Cortex of kidney (tissue), 1 donor: ENCODE data around the gene SPNS2.

Experiments
- DNase-seq: peaks from one replicate; lab custom pipeline; 2025; lab: John Stamatoyannopoulos, UW

SPNS2 gene

DNA sequence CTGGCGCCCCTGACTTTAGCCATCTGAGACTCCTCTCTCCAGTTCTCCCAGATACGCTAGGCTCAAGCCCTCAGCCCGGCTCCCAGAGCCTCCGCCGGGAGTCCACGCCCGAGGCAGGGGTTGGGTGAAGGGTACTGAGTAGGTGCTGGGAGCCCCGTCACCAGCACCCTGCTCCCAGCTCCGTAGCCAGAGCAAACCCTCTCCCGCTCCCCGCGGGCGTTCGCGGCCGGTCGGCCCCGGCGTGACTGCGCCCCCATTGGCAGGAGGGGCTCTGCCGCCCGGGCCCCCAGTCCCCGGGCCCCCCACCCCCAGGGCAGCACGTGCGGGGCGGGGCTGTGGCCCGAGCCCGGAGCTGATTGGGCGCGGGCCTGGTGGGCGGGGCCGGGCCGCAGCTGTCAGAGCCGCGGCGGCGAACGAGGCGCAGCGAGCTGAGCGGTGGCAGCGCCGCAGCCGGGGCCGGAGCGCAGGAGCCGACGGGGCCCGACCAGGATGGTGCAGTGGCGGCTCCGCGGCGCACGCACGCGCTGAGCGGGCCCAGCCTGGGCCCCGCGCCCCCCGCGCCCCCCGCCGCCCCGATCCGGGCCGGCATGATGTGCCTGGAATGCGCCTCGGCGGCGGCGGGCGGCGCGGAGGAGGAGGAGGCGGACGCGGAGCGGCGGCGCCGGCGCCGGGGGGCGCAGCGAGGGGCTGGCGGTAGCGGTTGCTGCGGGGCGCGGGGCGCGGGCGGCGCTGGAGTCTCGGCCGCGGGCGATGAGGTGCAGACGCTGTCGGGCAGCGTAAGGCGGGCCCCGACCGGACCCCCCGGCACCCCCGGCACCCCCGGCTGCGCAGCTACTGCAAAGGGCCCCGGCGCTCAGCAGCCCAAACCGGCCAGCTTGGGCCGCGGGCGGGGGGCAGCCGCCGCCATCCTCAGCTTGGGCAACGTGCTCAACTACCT is at the start of gene SPNS2:
TSS of gene SPNS2 (plus strand) at position 421 of the 937 bp plus-strand sequence. CDS start at position 588, 167 bp downstream.
- DNase-seq = no peak

- no peak for DNase-seq
Measured at GRCh38 chr17:4449736-4450135, 48.9 kb upstream of the SPNS2 start.

DNA sequence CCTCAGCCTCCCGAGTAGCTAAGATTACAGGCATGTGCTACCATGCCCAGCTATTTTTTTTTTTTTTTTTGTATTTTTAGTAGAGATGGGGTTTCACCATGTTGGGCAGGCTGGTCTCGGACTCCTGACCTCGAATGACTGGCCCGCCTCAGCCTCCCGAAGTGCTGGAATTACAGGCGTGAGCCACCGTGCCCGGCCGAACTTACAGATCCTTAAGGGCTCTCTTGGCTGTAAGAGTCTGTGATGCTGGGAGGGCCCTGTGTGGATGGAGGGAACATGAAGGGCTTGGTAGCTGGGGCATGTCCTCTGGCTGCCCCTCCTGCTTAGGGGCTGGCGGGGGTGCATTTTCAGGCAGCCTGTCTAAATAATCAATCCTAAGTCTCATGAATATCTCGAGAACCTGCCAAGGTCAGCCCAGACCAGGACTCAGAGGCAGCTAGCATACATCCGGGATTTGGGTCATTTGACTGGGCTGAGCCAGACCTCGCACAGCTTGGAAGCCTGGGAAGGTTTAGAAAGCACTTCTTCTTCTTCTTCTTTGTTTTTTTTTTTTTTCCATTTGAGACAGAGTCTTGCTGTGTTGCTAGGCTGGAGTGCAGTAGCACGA is 47.9 kb upstream of the SPNS2 start:
- DNase-seq = no peak

DNA sequence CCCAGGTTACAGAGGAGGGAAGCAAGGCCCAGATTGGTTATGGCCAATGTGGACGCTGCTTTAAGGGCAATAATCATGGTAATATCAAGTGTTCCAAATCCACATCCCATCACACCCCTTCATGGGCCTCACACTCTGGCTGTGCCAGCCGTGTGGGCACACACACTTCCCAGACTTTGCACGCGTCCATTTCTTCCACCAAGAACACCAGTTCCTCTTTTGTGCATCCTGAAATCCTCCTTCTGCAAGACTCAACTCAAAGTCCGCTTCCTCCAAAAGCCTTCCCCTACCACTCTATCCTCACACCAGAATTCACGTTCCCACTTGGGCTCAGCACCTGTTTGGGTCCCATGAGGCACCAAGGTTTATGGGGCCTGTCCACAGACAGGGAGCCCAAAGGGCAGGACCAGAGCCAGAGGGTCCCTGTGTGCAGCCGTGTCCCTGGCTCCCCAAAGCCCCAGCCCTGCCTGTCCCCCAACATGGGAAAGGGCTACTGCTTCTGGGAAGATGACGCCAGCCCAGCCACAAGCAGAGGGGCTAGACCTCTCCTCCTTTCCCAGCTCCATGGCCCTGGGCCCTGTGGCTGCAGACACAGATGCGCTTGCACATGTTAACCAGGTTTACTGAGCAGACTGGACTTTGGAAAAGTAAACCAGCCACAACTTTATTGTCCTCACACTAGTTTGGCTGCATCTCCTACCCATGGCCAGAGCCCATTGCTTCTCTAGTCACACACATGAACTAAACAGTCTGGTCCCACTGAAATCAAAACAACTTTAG is 44.7 kb upstream of the SPNS2 start:
- DNase-seq = no peak

DNA sequence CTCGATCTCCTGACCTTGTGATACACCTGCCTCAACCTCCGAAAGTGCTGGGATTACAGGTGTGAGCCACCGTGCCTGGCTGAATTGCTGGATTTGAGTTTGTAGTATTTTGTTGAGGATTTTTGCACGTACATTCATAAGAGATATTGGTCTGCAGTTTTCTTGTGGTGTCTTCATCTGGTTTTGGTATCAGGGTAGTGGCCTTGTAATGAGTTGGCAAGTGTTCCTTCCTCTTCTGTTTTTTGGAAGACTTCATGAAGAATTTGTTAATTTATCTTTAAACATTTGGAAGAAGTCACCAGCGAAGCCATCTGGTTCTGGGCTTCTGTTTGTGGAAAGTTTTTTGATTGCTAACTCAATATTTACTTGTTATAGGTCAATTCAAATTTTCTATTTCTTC is 38.0 kb upstream of the SPNS2 start:
- DNase-seq = no peak

GRCh38 chr17:4463818-4464476 is 34.7 kb upstream of the SPNS2 start:
- DNase-seq = no peak

- DNase-seq = no peak
Measured at GRCh38 chr17:4465786-4466185, 32.9 kb upstream of the SPNS2 start.

GRCh38 chr17:4467287-4467686 is 31.4 kb upstream of the SPNS2 start:
- no peak for DNase-seq

- DNase-seq = no peak
Measured at GRCh38 chr17:4469552-4469951, 29.1 kb upstream of the SPNS2 start.

GRCh38 chr17:4472286-4472685 is 26.4 kb upstream of the SPNS2 start:
- no peak for DNase-seq

GRCh38 chr17:4474093-4474492 is 24.6 kb upstream of the SPNS2 start:
- DNase-seq = no peak

- no peak for DNase-seq
Measured at GRCh38 chr17:4475001-4475400, 23.7 kb upstream of the SPNS2 start.

DNA sequence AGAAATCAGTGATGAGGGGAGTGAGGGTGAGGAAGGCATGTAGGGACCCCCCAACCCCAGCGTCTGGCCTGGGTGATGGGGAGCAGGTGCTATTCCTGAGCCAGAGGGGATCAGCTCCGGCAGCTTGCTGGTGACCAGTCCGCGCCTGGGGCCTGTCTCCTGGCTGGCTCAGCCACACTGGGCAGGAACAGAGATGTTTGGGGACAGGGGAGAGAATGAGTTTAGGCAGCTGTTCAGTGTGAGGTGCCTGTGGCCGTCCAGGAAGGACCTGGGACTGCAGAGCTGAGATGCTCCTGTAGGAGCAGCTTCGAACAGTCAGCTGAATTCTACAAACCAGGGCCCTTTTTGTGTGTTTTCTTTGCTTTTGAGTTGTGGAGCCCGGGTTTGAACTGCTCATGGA is 23.2 kb upstream of the SPNS2 start:
- no peak for DNase-seq

GRCh38 chr17:4476017-4476416 is 22.7 kb upstream of the SPNS2 start:
- DNase-seq = no peak

DNA sequence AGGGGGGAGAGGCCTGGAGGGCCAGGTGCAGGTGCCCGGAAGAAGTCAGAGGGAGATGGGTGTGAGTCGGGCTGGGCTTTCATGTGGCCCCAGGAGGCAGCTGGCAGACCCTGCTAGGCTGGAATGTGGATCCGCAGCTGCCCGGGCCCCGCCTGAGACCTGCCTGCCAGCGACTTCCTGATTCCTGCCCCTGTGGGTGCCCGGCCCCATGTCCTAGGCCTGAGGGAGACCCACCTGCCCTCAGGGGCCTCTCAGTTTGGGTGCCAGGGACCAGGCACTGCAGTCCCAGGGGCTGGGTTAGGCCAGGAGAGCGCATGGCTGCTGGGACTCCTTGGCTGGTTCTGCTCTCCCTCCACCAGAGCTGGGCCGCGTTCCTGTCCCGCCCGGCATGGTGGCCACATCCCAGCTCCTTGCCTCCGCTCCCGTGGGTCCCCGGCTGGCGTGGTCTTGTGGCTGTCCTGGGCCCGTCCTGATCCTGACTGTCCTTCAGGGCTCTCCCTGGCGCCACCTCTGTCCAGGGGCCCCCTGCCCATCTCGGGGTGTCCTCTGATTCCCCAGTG is 22.1 kb upstream of the SPNS2 start:
- DNase-seq = no peak

DNA sequence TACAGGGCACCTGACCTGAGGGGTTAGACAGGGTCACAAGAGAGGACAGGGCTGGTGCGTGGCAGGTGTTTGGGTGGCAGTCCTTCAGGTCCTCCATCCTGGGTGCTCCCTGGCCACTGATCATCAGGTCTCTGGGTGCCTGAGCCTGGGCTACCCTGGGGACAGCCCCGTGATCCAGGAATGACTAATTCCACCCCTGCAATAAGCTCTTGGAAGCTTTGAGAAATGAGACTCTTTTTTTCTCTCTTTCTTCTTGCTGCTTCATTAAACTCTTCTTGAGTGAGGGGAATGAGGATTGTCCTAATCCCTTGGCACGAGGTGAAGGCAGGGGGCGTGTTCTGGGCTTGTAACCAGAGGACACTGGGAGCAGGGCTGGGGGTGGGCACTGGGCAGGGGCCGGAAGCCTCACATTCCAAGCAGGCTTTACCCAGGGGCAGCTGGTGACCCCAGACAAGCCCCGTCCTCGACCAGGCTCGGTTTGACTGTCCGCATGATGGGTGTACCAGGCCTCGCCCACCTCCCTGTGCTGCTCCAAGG is 21.4 kb upstream of the SPNS2 start:
- no peak for DNase-seq

DNA sequence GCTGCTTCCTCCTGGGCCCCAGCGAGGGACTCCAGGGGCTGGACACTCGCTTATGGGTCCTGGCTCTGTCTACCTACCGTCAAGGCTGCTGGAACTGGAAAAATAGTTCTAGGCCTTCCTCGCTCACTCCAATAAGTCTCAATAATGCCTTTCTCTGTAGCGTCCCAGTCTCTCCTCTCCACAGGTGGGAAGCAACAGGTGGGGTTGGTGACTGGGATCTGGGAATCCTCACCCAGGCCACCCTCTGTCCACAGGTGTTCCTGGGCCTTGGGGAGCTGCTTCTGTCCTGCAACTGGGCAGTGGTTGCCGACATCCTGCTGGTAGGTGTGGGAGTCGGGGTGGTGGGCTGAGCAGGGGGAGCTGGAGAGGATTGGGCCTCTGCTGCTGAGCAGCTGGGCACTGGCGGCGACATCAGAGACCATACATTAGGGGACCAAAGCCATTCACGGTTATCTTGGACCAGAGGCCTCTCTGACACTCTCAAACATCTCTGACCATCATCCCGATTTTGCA is 20.3 kb upstream of the SPNS2 start:
- DNase-seq = no peak

- DNase-seq = no peak
Measured at GRCh38 chr17:4479340-4479981, 19.2 kb upstream of the SPNS2 start.

GRCh38 chr17:4479982-4480751 is 18.5 kb upstream of the SPNS2 start:
- no peak for DNase-seq
